ENCODE data around the gene ANAPC10. TPM values are rescaled to one million over a fixed set of nuclear protein-coding genes. Genes with fewer than 3 reads are reported as not detected.

Gene ANAPC10
- total RNA-seq, 1 experiment from 2014 or later: 27.2 TPM

DNA sequence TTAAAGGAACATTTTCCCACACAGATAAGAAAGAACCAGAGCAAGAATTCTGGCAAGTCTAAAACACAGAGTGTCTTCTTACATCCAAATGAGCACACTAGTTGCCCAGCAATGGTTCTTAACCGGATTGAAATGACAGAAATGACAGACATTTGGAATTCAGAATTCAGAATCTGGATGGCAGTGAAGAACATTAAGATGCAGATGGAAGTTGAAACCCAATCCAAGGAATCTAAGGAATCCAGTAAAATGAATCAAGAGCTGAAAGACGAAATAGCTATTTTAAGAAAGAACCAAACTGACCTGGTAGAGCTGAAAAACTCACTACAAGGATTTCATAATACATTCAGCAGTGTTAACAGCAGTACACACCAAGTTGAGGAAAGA lies 21.5 kb downstream of the ANAPC10 start (continued):
- TF ChIP-seq, protein P1, sequence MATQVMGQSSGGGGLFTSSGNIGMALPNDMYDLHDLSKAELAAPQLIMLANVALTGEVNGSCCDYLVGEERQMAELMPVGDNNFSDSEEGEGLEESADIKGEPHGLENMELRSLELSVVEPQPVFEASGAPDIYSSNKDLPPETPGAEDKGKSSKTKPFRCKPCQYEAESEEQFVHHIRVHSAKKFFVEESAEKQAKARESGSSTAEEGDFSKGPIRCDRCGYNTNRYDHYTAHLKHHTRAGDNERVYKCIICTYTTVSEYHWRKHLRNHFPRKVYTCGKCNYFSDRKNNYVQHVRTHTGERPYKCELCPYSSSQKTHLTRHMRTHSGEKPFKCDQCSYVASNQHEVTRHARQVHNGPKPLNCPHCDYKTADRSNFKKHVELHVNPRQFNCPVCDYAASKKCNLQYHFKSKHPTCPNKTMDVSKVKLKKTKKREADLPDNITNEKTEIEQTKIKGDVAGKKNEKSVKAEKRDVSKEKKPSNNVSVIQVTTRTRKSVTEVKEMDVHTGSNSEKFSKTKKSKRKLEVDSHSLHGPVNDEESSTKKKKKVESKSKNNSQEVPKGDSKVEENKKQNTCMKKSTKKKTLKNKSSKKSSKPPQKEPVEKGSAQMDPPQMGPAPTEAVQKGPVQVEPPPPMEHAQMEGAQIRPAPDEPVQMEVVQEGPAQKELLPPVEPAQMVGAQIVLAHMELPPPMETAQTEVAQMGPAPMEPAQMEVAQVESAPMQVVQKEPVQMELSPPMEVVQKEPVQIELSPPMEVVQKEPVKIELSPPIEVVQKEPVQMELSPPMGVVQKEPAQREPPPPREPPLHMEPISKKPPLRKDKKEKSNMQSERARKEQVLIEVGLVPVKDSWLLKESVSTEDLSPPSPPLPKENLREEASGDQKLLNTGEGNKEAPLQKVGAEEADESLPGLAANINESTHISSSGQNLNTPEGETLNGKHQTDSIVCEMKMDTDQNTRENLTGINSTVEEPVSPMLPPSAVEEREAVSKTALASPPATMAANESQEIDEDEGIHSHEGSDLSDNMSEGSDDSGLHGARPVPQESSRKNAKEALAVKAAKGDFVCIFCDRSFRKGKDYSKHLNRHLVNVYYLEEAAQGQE (IDR thresholded peaks at IDR 0.05; ENCODE audit: low read depth): no peak
- TF ChIP-seq ELF1 (IDR thresholded peaks at IDR 0.05; ENCODE audit: borderline replicate concordance, low read depth) (no peak), CBX3 (IDR thresholded peaks at IDR 0.05; ENCODE audit: low read depth) (no peak), EZH2phosphoT487 (IDR thresholded peaks at IDR 0.05; ENCODE audit: borderline replicate concordance) (no peak), SRF (IDR thresholded peaks at IDR 0.05; ENCODE audit: low read depth) (no peak), ZFX (IDR thresholded peaks at IDR 0.05) (no peak)

DNA sequence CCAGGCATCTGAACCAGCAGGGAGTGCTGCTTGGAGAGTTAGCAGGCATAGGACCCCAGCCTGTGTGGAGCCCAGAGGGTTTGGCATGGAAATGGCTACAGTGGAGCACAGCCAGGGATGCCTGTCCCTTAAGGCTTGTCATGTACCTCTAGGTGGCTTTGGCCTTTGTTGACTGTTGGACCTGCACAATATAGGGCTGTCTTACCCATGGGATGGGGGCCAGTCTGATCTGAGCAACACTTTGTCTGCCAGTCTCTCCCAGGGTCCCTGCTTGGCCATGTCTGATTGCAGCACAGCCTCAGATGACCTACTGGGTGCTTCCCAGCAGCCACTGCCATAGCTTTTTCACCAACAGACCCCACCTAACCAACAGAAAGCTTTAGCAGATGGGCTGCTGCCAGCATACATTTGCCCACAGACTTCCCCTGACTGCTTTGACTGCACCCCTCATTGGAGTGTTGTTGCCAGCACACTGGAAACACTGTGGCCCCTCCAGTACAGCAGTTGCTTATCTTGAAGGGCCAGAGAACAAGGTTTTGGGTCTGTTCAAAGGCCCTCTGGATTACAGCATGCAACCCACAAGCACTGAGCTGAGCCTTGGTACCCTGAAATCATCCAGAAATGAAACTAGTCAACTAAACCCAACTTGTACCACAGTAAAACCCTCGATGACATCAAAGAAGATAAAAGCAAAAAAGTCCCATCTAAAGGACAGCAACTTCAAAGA lies 22.1 kb downstream of the ANAPC10 start:
- DNase-seq (ENCODE audit: low read depth, low spot score) (no peak), ATAC-seq (no peak)
- Histone ChIP-seq H3K9ac (ENCODE audit: low read length) (no peak overlapping the region), H3K9me3 (ENCODE audit: control insufficient read depth in 1 of 2, insufficient read depth in 1 of 2, low read depth in 1 of 2, low read length in 2 of 2) (no peaks in the 10 kb centered on the region), H3K9me2 (ENCODE audit: insufficient read depth) (no peaks in the 10 kb centered on the region), H4K20me1 (ENCODE audit: insufficient read depth) (no peaks in the 10 kb centered on the region), H3K79me2 (ENCODE audit: insufficient read depth, low read length) (peaks cover 50% of the 10 kb centered on the region), H3K36me3 (ENCODE audit: control insufficient read depth in 1 of 2, insufficient read depth in 2 of 2, low read length in 2 of 2) (peaks cover 0 to 6% of the 10 kb centered on the region in 2 experiments; a peak in 1 of 4 replicates), H3K4me2 (ENCODE audit: low read length) (no peak overlapping the region), H3K4me3 (replicated peaks in 1 of 2; ENCODE audit: low read depth in 1 of 2, low read length in 2 of 2) (no peak overlapping the region), H3K27me3 (ENCODE audit: insufficient read depth, low read length) (no peaks in the 10 kb centered on the region), H3K4me1 (ENCODE audit: control insufficient read depth in 1 of 2, insufficient read depth in 2 of 2, low read length in 2 of 2) (no peaks in the 10 kb centered on the region), H3K27ac (ENCODE audit: low read depth, low read length) (no peak overlapping the region), H2AFZ (ENCODE audit: low read depth, low read length, poor library complexity, severe bottlenecking) (no peak overlapping the region)
- no TSS peak for BruUV-seq (replicated peaks)
- POLR2A ChIA-PET: no interaction called here
- TF ChIP-seq TCF7L2 (IDR thresholded peaks at IDR 0.05; ENCODE audit: borderline replicate concordance, extremely low read depth, insufficient read depth, insufficient read length): no peak
- TF ChIP-seq EZH2phosphoT487 (IDR thresholded peaks at IDR 0.05; ENCODE audit: borderline replicate concordance): no peak
- TF ChIP-seq ZNF274 (IDR thresholded peaks at IDR 0.05; ENCODE audit: low read depth, low read length): no peak
- TF ChIP-seq, protein P1 (IDR thresholded peaks at IDR 0.05; ENCODE audit: low read depth): no peak
- CTCF ChIA-PET: no interaction called here
- intact Hi-C loops (cut with micrococcal nuclease): no loop called here
- RAD21 ChIA-PET (ENCODE audit: low non-redundant PET in 1 of 2, low total read pairs in 2 of 2, uncharacterized antibody in 2 of 2, unreplicated experiment in 2 of 2): no interaction called here

Data from HCT116 (cell line).